NCI-H2029 treated with DMSO at 0.1 percent for 48 hours (cell line): Measurements from ENCODE around the gene HS6ST2.
"Not testable (repeated sequence)": the region's sequence is repeated elsewhere in the genome, so short reads cannot be mapped to it uniquely, and the experiment has no call there.

ENCODE experiments used
- DNase-seq: peaks from one replicate; lab custom pipeline; 2025; lab: John Stamatoyannopoulos, UW

HS6ST2 gene

GRCh38 chrX:132958091-132958703 is at the start of gene HS6ST2:
HS6ST2 (minus strand) TSS chrX:132958629.
- DNase-seq: no peak

- no peak for DNase-seq
Measured at GRCh38 chrX:133007458-133007857, 49.0 kb upstream of the HS6ST2 start.

DNA sequence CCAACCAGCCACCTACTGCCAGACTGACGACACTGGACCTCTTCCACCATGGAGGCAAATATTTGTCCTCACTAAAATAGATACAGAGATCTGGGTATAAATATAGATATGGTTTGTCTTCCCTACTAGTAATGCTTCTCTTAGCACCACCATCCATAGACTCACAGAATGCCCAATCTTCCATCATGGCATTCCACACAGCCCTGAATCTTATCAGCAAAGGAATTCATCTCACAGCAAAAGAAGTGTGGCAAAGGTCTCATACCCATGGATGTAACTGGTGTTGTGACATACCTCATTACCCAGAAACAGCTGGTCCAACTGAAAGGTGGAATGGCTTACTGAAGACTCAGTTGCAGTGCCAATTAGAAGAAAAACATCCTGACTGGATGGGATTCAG is 47.2 kb upstream of the HS6ST2 start:
- DNase-seq: no peak

- peak; percentile 8 for DNase-seq
Measured at GRCh38 chrX:133005042-133005441, 46.6 kb upstream of the HS6ST2 start.

DNA sequence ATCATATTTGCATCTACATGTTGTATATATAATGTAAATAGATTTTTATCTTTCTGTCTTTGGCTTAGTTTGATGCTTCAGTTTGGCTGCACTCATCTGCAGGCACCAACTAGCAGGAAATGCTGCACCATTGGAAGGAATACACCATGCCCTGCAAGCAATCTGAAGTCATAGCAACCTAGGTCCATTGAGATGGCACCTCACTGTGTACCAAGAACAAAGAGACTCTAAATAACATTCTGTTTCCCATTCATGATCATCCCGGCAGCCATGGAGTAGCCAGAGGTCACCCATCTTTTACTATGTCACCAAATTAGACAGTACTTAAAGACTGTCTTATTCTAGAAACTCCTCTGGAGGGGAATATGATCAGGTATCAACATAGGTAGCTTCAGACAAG is 40.8 kb upstream of the HS6ST2 start:
- DNase-seq: no peak

DNA sequence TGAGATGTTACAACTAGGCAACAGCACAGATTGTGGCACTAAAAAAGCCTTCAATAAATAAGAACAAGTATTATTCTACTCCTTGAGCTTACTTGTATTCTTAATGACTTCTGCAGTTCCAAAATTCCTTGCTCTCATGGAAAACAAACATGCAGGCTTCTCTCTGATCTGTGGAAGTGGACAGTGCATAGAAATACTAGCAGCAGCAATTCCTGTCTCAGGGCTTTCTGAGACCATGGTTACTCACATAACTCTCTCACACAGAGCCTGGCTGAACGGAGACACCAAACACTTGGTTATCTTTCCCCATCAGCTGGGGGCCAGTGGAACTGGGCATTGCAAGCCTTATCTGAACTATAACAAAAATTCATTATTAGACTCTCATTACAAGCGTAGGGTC is 32.4 kb upstream of the HS6ST2 start:
- no peak for DNase-seq

GRCh38 chrX:132986556-132986955 is 28.1 kb upstream of the HS6ST2 start:
- DNase-seq: no peak

GRCh38 chrX:132984058-132984650 is 25.7 kb upstream of the HS6ST2 start:
- DNase-seq: no peak

GRCh38 chrX:132983496-132983895 is 25.1 kb upstream of the HS6ST2 start:
- DNase-seq: no peak

GRCh38 chrX:132980035-132980434 is 21.6 kb upstream of the HS6ST2 start:
- not testable (repeated sequence) for DNase-seq

GRCh38 chrX:132968296-132968949 is 10.0 kb upstream of the HS6ST2 start:
- peak; percentile 31 for DNase-seq

DNA sequence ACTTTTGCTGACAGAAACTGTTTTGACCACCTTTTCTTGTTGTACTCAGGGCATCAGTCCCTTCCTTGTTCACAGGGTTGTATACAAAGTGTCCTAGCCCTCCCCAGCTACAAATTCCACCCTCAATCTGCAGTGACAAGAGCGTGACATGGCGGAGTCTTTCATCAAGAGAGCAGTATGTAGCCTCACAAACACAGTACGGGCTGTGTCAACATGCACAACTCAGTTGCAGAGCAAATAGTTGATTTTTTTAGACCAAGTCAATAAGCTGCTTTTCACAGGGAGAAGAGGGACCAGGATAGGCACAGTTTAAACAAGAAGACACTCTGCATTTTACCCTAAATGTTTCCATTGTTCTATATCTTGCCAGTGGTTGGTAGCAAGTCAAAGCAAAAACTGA is 8.6 kb upstream of the HS6ST2 start:
- DNase-seq: no peak

- no peak for DNase-seq
Measured at GRCh38 chrX:132965461-132965860, 7.0 kb upstream of the HS6ST2 start.

- no peak for DNase-seq
Measured at GRCh38 chrX:132961511-132961910, 3.1 kb upstream of the HS6ST2 start.

GRCh38 chrX:132957211-132958090 is 978 bp downstream of the HS6ST2 start:
- DNase-seq: no peak

- DNase-seq: no peak
Measured at GRCh38 chrX:132956421-132957210, 1.8 kb downstream of the HS6ST2 start.

DNA sequence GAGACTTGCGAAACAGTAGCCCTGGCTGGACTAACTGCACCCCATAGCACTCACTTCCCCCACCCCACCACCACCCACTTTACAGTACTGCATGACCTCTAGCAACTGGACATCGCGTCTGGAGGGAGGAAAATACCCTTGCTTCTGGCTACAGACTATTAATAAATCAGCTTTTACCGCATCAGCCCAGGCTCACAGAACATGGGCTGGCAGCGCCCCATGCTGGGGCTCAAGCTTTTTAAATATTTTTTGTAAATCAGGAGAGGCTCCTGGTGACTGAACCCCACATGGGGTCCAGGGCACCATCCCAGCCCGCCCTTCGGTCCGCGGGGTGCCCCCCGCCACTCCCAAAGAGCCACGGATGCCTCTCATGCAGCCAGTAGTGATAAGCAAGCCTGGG is 2.7 kb downstream of the HS6ST2 start:
- no peak for DNase-seq

DNA sequence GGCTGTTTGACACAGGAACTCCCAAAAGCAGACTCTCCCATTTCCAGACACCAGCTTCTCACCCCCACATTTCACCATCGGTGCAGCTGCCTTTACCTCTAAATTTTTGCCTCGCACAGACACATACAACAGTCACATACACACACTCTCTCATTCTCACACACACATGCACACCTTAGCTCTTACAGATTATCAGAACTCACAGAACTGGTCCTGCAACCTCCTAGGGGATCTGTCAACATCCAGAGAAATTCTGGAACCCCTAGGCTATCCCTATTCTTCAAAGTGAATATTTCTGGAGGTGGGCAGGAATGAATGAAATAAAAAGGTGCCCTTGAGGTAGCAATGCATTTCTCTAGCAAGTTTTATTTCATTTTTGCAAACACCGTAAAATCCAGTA is 4.1 kb downstream of the HS6ST2 start:
- DNase-seq: no peak

DNA sequence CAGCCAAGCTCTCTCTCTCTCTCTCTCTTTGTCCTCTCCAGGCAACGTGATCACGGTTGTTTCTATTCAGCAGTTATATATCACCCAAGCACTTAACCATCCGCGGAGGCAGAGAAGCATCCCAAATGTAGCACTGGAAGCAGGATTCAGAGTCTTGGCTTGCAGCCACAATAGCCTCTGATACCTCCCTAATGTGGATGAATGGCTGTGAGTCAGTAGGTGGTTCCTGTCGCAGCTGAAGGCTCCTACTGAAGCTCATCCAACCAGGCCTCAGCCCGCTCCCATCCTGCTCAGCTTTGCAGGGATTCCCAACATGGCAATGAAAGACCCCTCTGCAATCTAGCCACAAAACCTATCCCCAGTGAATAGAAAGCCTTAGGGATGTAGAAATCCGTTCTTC is 5.1 kb downstream of the HS6ST2 start:
- DNase-seq: no peak

GRCh38 chrX:132948648-132949260 is 9.7 kb downstream of the HS6ST2 start:
- no peak for DNase-seq

DNA sequence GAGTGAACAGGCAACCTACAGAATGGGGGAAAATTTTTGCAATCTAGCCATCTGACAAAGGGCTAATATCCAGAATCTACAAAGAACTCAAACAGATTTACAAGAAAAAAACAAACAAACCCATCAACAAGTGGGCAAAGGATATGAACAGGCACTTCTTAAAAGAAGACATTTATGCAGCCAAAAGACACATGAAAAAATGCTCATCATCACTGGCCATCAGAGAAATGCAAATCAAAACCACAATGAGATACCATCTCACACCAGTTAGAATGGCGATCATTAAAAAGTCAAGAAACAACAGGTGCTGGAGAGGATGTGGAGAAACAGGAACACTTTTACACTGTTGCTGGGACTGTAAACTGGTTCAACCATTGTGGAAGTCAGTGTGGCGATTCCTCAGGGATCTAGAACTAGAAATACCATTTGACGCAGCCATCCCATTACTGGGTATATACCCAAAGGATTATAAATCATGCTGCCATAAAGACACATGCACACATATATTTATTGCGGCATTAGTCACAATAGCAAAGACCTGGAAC is 13.3 kb downstream of the HS6ST2 start:
- not testable (repeated sequence) for DNase-seq
